Posterior vena cava (tissue), 2 donors: ENCODE results near the gene NPTX1. TPM values are rescaled to one million over a fixed set of nuclear protein-coding genes. Genes with fewer than 3 reads are reported as not detected.
A peak's percentile ranks its signal among the peaks of the same experiment; 100 is the strongest.
"Not testable (repeated sequence)": the region's sequence is repeated elsewhere in the genome, so short reads cannot be mapped to it uniquely, and the experiment has no call there.

ENCODE experiments used
- DNase-seq: peaks from one replicate; pipeline ENCODE4 v3.0.0-alpha.2; 2020; ENCODE audit warnings: low spot score
- intact Hi-C, 2 donors: fragments of 100-400 bp; cut with DNase I; formaldehyde crosslinking; loops; one replicate each; pipeline versions ENCODE4 v1.14.1 to v1.14.2; 2022 to 2023
- total RNA-seq, 2 donors: library from RNA; stranded (reverse); fragmentation: NEBNext Ultra II Directional; extraction: Animal tissue kit (Norgen Biotek cat#: 25700); gene quantifications; one replicate each; pipeline ENCODE4 v1.2.1, GENCODE V29; 2021
- donor health status: DM: yes; HTN: yes; CAD: no.
- donor health status: DM: yes; HTN: yes; CAD: no.

The NPTX1 gene
- total RNA-seq, 2 donors from 2014 or later, result 0.14 to 0.37 TPM

GRCh38 chr17:80507177-80507576 lies 30.8 kb upstream of the NPTX1 start:
- intact Hi-C loops, result not testable (repeated sequence)

GRCh38 chr17:80504686-80505413 lies 28.4 kb upstream of the NPTX1 start:
- DNase-seq, result no peak
- intact Hi-C loops, result no loop called here

More at GRCh38 chr17:80507177-80507576, 30.8 kb upstream of the NPTX1 start:
- DNase-seq, result not testable (repeated sequence)

- DNase-seq, result no peak
- intact Hi-C loops, result no loop called here
Observed at GRCh38 chr17:80503921-80504320, 27.5 kb upstream of the NPTX1 start.

GRCh38 chr17:80503031-80503430 lies 26.6 kb upstream of the NPTX1 start:
- DNase-seq, result no peak

GRCh38 chr17:80502578-80502877 lies 26.1 kb upstream of the NPTX1 start:
- intact Hi-C loops, result no loop called here
- DNase-seq, result no peak

More at GRCh38 chr17:80503031-80503430, 26.6 kb upstream of the NPTX1 start:
- intact Hi-C loops, result no loop called here

GRCh38 chr17:80501741-80502577 lies 25.6 kb upstream of the NPTX1 start:
- no peak for DNase-seq
- intact Hi-C loops, result no loop called here

GRCh38 chr17:80499961-80500665 lies 23.7 kb upstream of the NPTX1 start:
- DNase-seq, result no peak
- intact Hi-C loops, result no loop called here

- intact Hi-C loops, result no loop called here
- no peak for DNase-seq
Observed at GRCh38 chr17:80499560-80499959, 23.2 kb upstream of the NPTX1 start.

GRCh38 chr17:80498920-80499410 lies 22.6 kb upstream of the NPTX1 start:
- intact Hi-C loops, result no loop called here
- no peak for DNase-seq

- intact Hi-C loops, result no loop called here
- DNase-seq, result peak; percentile 90
Observed at GRCh38 chr17:80498242-80498919, 22.0 kb upstream of the NPTX1 start.

- intact Hi-C loops, result no loop called here
- no peak for DNase-seq
Observed at GRCh38 chr17:80497726-80498241, 21.4 kb upstream of the NPTX1 start.

GRCh38 chr17:80494547-80494946 lies 18.1 kb upstream of the NPTX1 start:
- intact Hi-C loops, result no loop called here
- DNase-seq, result no peak

GRCh38 chr17:80492343-80493136 lies 16.1 kb upstream of the NPTX1 start:
- no peak for DNase-seq
- intact Hi-C loops, result no loop called here

- intact Hi-C loops, result no loop called here
- DNase-seq, result no peak
Observed at GRCh38 chr17:80491478-80492342, 15.3 kb upstream of the NPTX1 start.

- intact Hi-C loops, result no loop called here
- no peak for DNase-seq
Observed at GRCh38 chr17:80487511-80487910, 11.1 kb upstream of the NPTX1 start.

GRCh38 chr17:80486692-80487091 lies 10.3 kb upstream of the NPTX1 start:
- intact Hi-C loops, result no loop called here
- no peak for DNase-seq

- intact Hi-C loops, result no loop called here
- DNase-seq, result no peak
Observed at GRCh38 chr17:80485846-80486245, 9.4 kb upstream of the NPTX1 start.
